HG02798 (cell line): ENCODE data around the gene LAMB4.

ENCODE experiments used
- ATAC-seq: cut with Tn5 transposase; IDR thresholded peaks from one replicate; pipeline ENCODE4 v1.9.1; 2021; ENCODE audit warnings: mild to moderate bottlenecking; ENCODE audit not compliant: unreplicated experiment, poor library complexity

The LAMB4 gene

GRCh38 chr7:108000875-108001763 lies 129.0 kb downstream of the LAMB4 start:
- ATAC-seq = no peak

GRCh38 chr7:107999779-108000560 lies 130.2 kb downstream of the LAMB4 start:
- no peak for ATAC-seq

GRCh38 chr7:107998660-107999480 lies 131.3 kb downstream of the LAMB4 start:
- no peak for ATAC-seq

- ATAC-seq = no peak
Observed at GRCh38 chr7:107998150-107998549, 132.0 kb downstream of the LAMB4 start.

- no peak for ATAC-seq
Observed at GRCh38 chr7:107996072-107996882, 133.9 kb downstream of the LAMB4 start.

GRCh38 chr7:107995184-107996071 lies 134.7 kb downstream of the LAMB4 start:
- no peak for ATAC-seq

- no peak for ATAC-seq
Observed at GRCh38 chr7:107994421-107995030, 135.6 kb downstream of the LAMB4 start.

- ATAC-seq = no peak
Observed at GRCh38 chr7:107993891-107994291, 136.3 kb downstream of the LAMB4 start.

GRCh38 chr7:107989618-107990373 lies 140.4 kb downstream of the LAMB4 start:
- no peak for ATAC-seq

GRCh38 chr7:107982918-107983389 lies 147.2 kb downstream of the LAMB4 start:
- ATAC-seq = no peak

- no peak for ATAC-seq
Observed at GRCh38 chr7:107982042-107982840, 147.9 kb downstream of the LAMB4 start.

- ATAC-seq = no peak
Observed at GRCh38 chr7:107981466-107981865, 148.7 kb downstream of the LAMB4 start.

GRCh38 chr7:107980671-107981190 lies 149.4 kb downstream of the LAMB4 start:
- no peak for ATAC-seq

- no peak for ATAC-seq
Observed at GRCh38 chr7:107980171-107980570, 150.0 kb downstream of the LAMB4 start.

GRCh38 chr7:107978815-107979408 lies 151.2 kb downstream of the LAMB4 start:
- ATAC-seq = no peak

GRCh38 chr7:107977048-107977447 lies 153.1 kb downstream of the LAMB4 start:
- no peak for ATAC-seq
